ENCODE results near the gene HHAT. TPM values are rescaled to one million over a fixed set of nuclear protein-coding genes. Genes with fewer than 3 reads are reported as not detected.

The HHAT gene
- total RNA-seq, 4 donors from 2014 or later, result 2.2 to 11.6 (median 7.3) TPM

DNA sequence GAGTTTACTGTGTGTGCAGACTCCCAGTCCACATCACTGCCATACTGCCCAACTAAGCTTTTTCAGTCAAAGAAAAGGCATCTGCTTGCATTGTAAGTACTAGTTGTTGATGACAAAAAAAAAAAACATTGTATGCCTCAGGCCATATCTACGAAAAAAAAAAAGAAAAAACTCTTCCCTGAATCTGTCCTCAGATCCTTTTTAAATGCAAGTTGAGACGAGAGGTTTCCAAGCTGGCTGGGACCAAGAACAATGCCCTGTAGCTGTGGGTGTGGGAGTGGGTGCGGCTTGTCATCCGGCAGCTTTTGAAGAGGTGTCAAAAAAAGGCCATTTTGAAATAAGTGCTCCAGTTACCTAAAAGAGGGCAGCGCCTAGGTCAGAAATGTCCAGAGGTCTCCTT, 29.2 kb upstream of the HHAT start:
- peaks cover 0 to 14% (median 8%) of the 10 kb centered on the region in 4 donors for H3K4me1 ChIP-seq
- DNase-seq, result no peak
- intact Hi-C loops (cut with DNase I; ENCODE audit: low total_unique reads), result no loop called here
- TF ChIP-seq, protein P1, sequence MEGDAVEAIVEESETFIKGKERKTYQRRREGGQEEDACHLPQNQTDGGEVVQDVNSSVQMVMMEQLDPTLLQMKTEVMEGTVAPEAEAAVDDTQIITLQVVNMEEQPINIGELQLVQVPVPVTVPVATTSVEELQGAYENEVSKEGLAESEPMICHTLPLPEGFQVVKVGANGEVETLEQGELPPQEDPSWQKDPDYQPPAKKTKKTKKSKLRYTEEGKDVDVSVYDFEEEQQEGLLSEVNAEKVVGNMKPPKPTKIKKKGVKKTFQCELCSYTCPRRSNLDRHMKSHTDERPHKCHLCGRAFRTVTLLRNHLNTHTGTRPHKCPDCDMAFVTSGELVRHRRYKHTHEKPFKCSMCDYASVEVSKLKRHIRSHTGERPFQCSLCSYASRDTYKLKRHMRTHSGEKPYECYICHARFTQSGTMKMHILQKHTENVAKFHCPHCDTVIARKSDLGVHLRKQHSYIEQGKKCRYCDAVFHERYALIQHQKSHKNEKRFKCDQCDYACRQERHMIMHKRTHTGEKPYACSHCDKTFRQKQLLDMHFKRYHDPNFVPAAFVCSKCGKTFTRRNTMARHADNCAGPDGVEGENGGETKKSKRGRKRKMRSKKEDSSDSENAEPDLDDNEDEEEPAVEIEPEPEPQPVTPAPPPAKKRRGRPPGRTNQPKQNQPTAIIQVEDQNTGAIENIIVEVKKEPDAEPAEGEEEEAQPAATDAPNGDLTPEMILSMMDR (IDR thresholded peaks at IDR 0.05), result no peak
- no peak for TF ChIP-seq POLR2AphosphoS5 (IDR thresholded peaks at IDR 0.05)
- TF ChIP-seq POLR2A (IDR thresholded peaks at IDR 0.05), result no peak
- TF ChIP-seq EP300 (IDR thresholded peaks at IDR 0.05; ENCODE audit: low read depth), result no peak
- peaks cover 5% of the 10 kb centered on the region for H3K27me3 ChIP-seq
- no peaks in the 10 kb centered on the region for H3K36me3 ChIP-seq
- H3K4me3 ChIP-seq, result no peak overlapping the region
- H3K27ac ChIP-seq, result no peak overlapping the region
- WGBS, 2 donors (ENCODE audit: low coverage in 1 of 2), result 60 to 65% methylated on average over 5 of the region's 5 CpGs
- in situ Hi-C loops (cut with MboI; ENCODE audit: low pct_ligation_motif_present in 1 of 4, low pct_unique_long_range_greater_than_20kb in 1 of 4, low sequenced_read_pairs in 3 of 4), result no loop called here
- H3K9me3 ChIP-seq, result no peaks in the 10 kb centered on the region

DNA sequence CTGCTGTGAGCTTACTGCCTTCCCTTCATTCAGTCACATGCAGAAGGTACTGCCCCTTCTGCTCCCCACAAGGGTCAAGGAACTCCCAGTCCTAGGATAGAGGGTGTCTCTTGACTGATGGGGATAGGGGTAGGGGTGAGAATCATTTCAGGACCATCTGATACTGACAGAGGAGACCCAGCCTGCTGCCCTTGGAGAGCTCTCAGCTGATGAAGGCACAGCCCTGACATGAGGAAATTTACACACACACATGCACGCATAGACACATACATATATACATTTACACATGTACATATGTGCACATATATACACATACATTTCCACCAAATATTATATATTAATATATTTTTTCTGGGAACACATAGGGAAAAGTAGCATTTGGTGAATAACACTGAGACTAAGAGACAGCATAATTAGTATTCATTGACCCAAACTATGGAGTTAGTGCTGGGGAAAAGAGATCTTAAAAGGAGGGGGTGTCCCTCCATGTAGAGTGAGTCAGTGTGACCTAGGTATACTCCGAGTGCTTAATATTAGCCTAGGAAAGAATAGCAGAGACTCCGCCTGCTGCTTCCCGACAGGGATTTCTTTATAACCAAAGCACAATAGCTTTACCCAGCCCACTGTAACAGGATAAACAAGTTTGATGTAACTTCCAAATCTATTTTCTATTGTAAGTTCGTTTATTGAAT, 27.6 kb upstream of the HHAT start:
- Histone ChIP-seq H3K27ac (no peak overlapping the region), H3K36me3 (no peaks in the 10 kb centered on the region), H3K27me3 (peaks cover 5% of the 10 kb centered on the region), H3K9me3 (no peaks in the 10 kb centered on the region), H3K4me3 (no peak overlapping the region), H3K4me1 (no peaks in the 10 kb centered on the region)
- no peak for TF ChIP-seq EP300 (IDR thresholded peaks at IDR 0.05; ENCODE audit: low read depth)
- 44 to 55% methylated on average over 5 of the region's 5 CpGs for WGBS, 2 donors (ENCODE audit: low coverage in 1 of 2)
- no peak for DNase-seq
- in situ Hi-C loops (cut with MboI; ENCODE audit: low pct_ligation_motif_present in 1 of 4, low pct_unique_long_range_greater_than_20kb in 1 of 4, low sequenced_read_pairs in 3 of 4), result loop anchor here in 2 of 4 donors (10.0 to 25.0 kb wide), 3 partner anchors 156 to 439 kb away; no protein-coding TSS in a partner anchor
- intact Hi-C loops (cut with DNase I; ENCODE audit: low total_unique reads), result no loop called here

DNA sequence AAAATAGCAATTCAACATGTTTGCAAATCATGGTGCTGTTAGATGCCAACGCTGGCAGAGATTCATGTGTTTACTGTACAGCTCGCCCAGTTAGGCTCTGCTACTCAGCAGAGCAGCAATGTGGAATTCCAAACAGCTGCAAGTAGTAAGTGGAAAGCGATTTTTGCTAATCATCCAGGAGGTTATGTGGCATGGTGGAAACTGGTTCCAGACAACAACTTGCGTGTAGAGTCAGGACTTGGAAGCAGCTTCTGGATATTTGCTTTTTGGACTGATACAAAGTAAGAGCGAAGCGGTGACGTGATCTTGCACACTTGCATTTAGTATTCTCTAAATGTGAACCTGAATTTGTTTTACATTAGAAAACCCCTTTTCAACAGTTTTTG, 27.1 kb upstream of the HHAT start:
- intact Hi-C loops (cut with DNase I; ENCODE audit: low total_unique reads) (no loop called here), in situ Hi-C loops (cut with MboI; ENCODE audit: low pct_ligation_motif_present in 1 of 4, low pct_unique_long_range_greater_than_20kb in 1 of 4, low sequenced_read_pairs in 3 of 4) (loop anchor here in 2 of 4 donors (10.0 to 25.0 kb wide), 3 partner anchors 157 to 439 kb away; no protein-coding TSS in a partner anchor)
- WGBS, 2 donors (ENCODE audit: low coverage in 1 of 2), result 38 to 60% methylated on average over 3 to 7 of the region's 7 CpGs

DNA sequence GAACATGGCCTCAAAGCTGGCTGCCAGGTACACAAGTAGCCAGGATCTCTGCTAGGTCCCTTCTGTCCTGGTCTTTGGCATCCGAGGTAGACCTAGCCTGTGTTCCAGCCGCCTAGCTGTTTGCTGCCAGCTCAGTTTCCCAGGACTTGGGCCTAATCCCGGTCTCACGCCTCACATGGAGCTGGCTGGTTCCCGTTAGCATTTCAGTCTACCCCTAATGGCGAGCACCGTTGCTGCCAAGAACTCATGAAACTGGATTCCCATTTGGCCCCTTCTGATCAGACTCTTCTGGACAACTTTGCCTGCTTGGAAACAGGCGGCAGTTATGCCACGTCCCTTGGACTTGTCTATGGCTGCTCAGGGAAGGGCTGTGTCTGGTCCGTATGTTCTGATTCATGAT, 26.2 kb upstream of the HHAT start:
- intact Hi-C loops (cut with DNase I; ENCODE audit: low total_unique reads), result no loop called here
- TF ChIP-seq EP300 (IDR thresholded peaks at IDR 0.05; ENCODE audit: low read depth) (no peak), POLR2A (IDR thresholded peaks at IDR 0.05) (no peak), POLR2AphosphoS5 (IDR thresholded peaks at IDR 0.05) (no peak)
- TF ChIP-seq, protein P1 (IDR thresholded peaks at IDR 0.05), result no peak
- H3K36me3 ChIP-seq, result no peaks in the 10 kb centered on the region
- H3K27me3 ChIP-seq, result peaks cover 5% of the 10 kb centered on the region
- H3K4me3 ChIP-seq, result no peak overlapping the region
- no peak for DNase-seq
- WGBS, 2 donors (ENCODE audit: low coverage in 1 of 2), result 60 to 89% methylated on average over 1 to 10 of the region's 10 CpGs
- H3K4me1 ChIP-seq, result no peaks in the 10 kb centered on the region
- H3K27ac ChIP-seq, result no peak overlapping the region
- in situ Hi-C loops (cut with MboI; ENCODE audit: low pct_ligation_motif_present in 1 of 4, low pct_unique_long_range_greater_than_20kb in 1 of 4, low sequenced_read_pairs in 3 of 4), result loop anchor here in 2 of 4 donors (10.0 to 25.0 kb wide), 3 partner anchors 158 to 440 kb away; no protein-coding TSS in a partner anchor
- H3K9me3 ChIP-seq, result no peaks in the 10 kb centered on the region

More for the DNA sequence above, 27.1 kb upstream of the HHAT start:
- no peak overlapping the region for H3K4me3 ChIP-seq
- no peaks in the 10 kb centered on the region for H3K9me3 ChIP-seq
- no peak overlapping the region for H3K27ac ChIP-seq
- H3K27me3 ChIP-seq, result peaks cover 5% of the 10 kb centered on the region
- TF ChIP-seq EP300 (IDR thresholded peaks at IDR 0.05; ENCODE audit: low read depth) (no peak), POLR2A (IDR thresholded peaks at IDR 0.05) (no peak), POLR2AphosphoS5 (IDR thresholded peaks at IDR 0.05) (no peak)
- TF ChIP-seq, protein P1 (IDR thresholded peaks at IDR 0.05), result no peak
- no peak for DNase-seq
- H3K4me1 ChIP-seq, result no peaks in the 10 kb centered on the region
- H3K36me3 ChIP-seq, result no peaks in the 10 kb centered on the region

All from transverse colon (tissue), 4 donors.